Vagina (tissue), 2 donors: ENCODE data around the gene TFAP2A.

Source experiments
- CTCF ChIP-seq, 3 experiments: fragments of 450-650 bp in 2 of 3; fragments of 200-600 bp in 1 of 3; sonication (generic) in 1 of 3; IDR thresholded peaks; one replicate each; pipeline ENCODE4 v1.5.1; 2017 to 2019; ENCODE audit warnings: antibody characterized with exemption in 3 of 3, mild to moderate bottlenecking in 2 of 3, moderate library complexity in 2 of 3
- POLR2A ChIP-seq, 2 donors: fragments of 450-650 bp; IDR thresholded peaks; one replicate each; pipeline ENCODE4 v1.6.1; 2017; ENCODE audit warnings: antibody characterized with exemption in 2 of 2, mild to moderate bottlenecking in 2 of 2, moderate library complexity in 2 of 2

GRCh38 chr6:10375391-10375969, 39.4 kb downstream of the TFAP2A start:
- no peak for TF ChIP-seq CTCF (IDR thresholded peaks at IDR 0.05)
- TF ChIP-seq POLR2A (IDR thresholded peaks at IDR 0.05), result no peak
